Stimulated activated CD8-positive, alpha-beta memory T cell treated with anti-CD3 and anti-CD28 coated beads, Interleukin-12 subunit alpha, Interleukin-12 subunit beta, amount 100 ng/mL, for 24 hours (primary cell): ENCODE measurements around the gene COPE.
"Not testable (repeated sequence)": the region's sequence is repeated elsewhere in the genome, so short reads cannot be mapped to it uniquely, and the experiment has no call there.

Experiments used
- DNase-seq: peaks from one replicate; pipeline ENCODE4 v3.0.0-alpha.2; 2020; ENCODE audit errors: extremely low read depth

The COPE gene

GRCh38 chr19:18940769-18941627 is 21.8 kb upstream of the COPE start, which contains the start of gene HOMER3:
HOMER3 (minus strand) TSS chr19:18941217; CDS start chr19:18938982, 2,235 bp downstream.
- DNase-seq: peak; percentile 43

- no peak for DNase-seq
Observed at GRCh38 chr19:18939922-18940768, 21.0 kb upstream of the COPE start.

GRCh38 chr19:18939163-18939562 is 20.0 kb upstream of the COPE start:
- no peak for DNase-seq

GRCh38 chr19:18933297-18933696 is 14.1 kb upstream of the COPE start:
- no peak for DNase-seq

- DNase-seq: peak; percentile 71
Observed at GRCh38 chr19:18932216-18932841, 13.1 kb upstream of the COPE start.

GRCh38 chr19:18931316-18932162 is 12.4 kb upstream of the COPE start:
- no peak for DNase-seq

GRCh38 chr19:18929311-18929710 is 10.1 kb upstream of the COPE start:
- no peak for DNase-seq

- no peak for DNase-seq
Observed at GRCh38 chr19:18928018-18928805, 9.0 kb upstream of the COPE start.

- DNase-seq: no peak
Observed at GRCh38 chr19:18924684-18925213, 5.6 kb upstream of the COPE start.

- DNase-seq: no peak
Observed at GRCh38 chr19:18922228-18922985, 3.2 kb upstream of the COPE start.

- DNase-seq: no peak
Observed at GRCh38 chr19:18921593-18921992, 2.4 kb upstream of the COPE start.

GRCh38 chr19:18920400-18920799 is 1.2 kb upstream of the COPE start:
- no peak for DNase-seq

- no peak for DNase-seq
Observed at GRCh38 chr19:18919900-18920214, 670 bp upstream of the COPE start.

- DNase-seq: not testable (repeated sequence)
Observed at GRCh38 chr19:18917593-18917992, 1.6 kb downstream of the COPE start.

GRCh38 chr19:18915639-18916038 is 3.5 kb downstream of the COPE start:
- no peak for DNase-seq

GRCh38 chr19:18913466-18913865 is 5.7 kb downstream of the COPE start:
- no peak for DNase-seq

GRCh38 chr19:18912933-18913332 is 6.3 kb downstream of the COPE start:
- no peak for DNase-seq

GRCh38 chr19:18910801-18911436 is 8.3 kb downstream of the COPE start:
- DNase-seq: no peak

GRCh38 chr19:18910010-18910409 is 9.2 kb downstream of the COPE start:
- DNase-seq: no peak
